DOHH2 (cell line): Measurements from ENCODE around the gene PFKL.

Source experiments
- H3F3A ChIP-seq: fragments of 200-600 bp; sonication (generic), shearing (Covaris generic); 2 replicates; pipeline ENCODE4 v1.6.0; 2016; ENCODE audit warnings: antibody characterized with exemption, mild to moderate bottlenecking; ENCODE audit not compliant: control insufficient read depth, insufficient read depth
- H3K27ac ChIP-seq: fragments of 200-600 bp; sonication (generic); 2 replicates; pipeline ENCODE4 v1.5.1; 2014; ENCODE audit warnings: low read depth, mild to moderate bottlenecking, low read length, moderate library complexity
- H3K27me3 ChIP-seq: fragments of 200-600 bp; sonication (generic); 2 replicates; pipeline ENCODE4 v1.6.1; 2014; ENCODE audit warnings: mild to moderate bottlenecking, low read length, mixed read lengths; ENCODE audit not compliant: control insufficient read depth
- H3K36me3 ChIP-seq: fragments of 200-600 bp; sonication (generic); 2 replicates; pipeline ENCODE4 v1.6.1; 2014; ENCODE audit warnings: mild to moderate bottlenecking, low read length, moderate library complexity, mixed read lengths; ENCODE audit not compliant: control insufficient read depth
- H3K4me1 ChIP-seq: fragments of 200-600 bp; sonication (generic); 2 replicates; pipeline ENCODE4 v1.6.1; 2014; ENCODE audit warnings: mild to moderate bottlenecking, low read length, mixed read lengths; ENCODE audit not compliant: control insufficient read depth
- H3K4me2 ChIP-seq: fragments of 200-600 bp; sonication (generic); 2 replicates; pipeline ENCODE4 v1.6.0; 2014; ENCODE audit warnings: mild to moderate bottlenecking, low read length, moderate library complexity
- H3K4me3 ChIP-seq: fragments of 200-600 bp; sonication (generic); 2 replicates; pipeline ENCODE4 v1.5.1; 2014; ENCODE audit warnings: mild to moderate bottlenecking, low read length, mixed read lengths
- H3K79me2 ChIP-seq: fragments of 200-600 bp; sonication (generic); 2 replicates; pipeline ENCODE4 v1.6.1; 2014; ENCODE audit warnings: mild to moderate bottlenecking, low read length, mixed read lengths; ENCODE audit not compliant: control insufficient read depth
- H3K9me2 ChIP-seq: fragments of 200-600 bp; sonication (generic); replicated peaks from 2 replicates; pipeline ENCODE4 v1.6.1; 2014; ENCODE audit warnings: mild to moderate bottlenecking, low read length, mixed read lengths; ENCODE audit not compliant: control insufficient read depth
- H3K9me3 ChIP-seq: fragments of 200-600 bp; sonication (generic); 2 replicates; pipeline ENCODE4 v1.6.1; 2014; ENCODE audit warnings: antibody characterized with exemption, low read length, mixed read lengths; ENCODE audit not compliant: control insufficient read depth, insufficient read depth
- H4K20me1 ChIP-seq: fragments of 200-600 bp; sonication (generic); 2 replicates; pipeline ENCODE4 v1.6.0; 2014; ENCODE audit warnings: low read depth, mild to moderate bottlenecking, antibody characterized with exemption, low read length, moderate library complexity; ENCODE audit not compliant: control insufficient read depth, insufficient read depth
- EZH2phosphoT487 ChIP-seq: fragments of 200-600 bp; sonication (generic); IDR thresholded peaks from 2 replicates; pipeline ENCODE4 v1.6.1; 2017; ENCODE audit warnings: borderline replicate concordance, mild to moderate bottlenecking, antibody characterized with exemption, low read length, moderate library complexity, mixed read lengths
- TF ChIP-seq, protein P1 (sequence below): fragments of 200-600 bp; sonication (generic); IDR thresholded peaks from one replicate; pipeline ENCODE4 v1.5.1; 2014; ENCODE audit warnings: antibody characterized with exemption, mild to moderate bottlenecking, low read depth, low read length; ENCODE audit not compliant: poor library complexity, severe bottlenecking

PFKL gene

DNA sequence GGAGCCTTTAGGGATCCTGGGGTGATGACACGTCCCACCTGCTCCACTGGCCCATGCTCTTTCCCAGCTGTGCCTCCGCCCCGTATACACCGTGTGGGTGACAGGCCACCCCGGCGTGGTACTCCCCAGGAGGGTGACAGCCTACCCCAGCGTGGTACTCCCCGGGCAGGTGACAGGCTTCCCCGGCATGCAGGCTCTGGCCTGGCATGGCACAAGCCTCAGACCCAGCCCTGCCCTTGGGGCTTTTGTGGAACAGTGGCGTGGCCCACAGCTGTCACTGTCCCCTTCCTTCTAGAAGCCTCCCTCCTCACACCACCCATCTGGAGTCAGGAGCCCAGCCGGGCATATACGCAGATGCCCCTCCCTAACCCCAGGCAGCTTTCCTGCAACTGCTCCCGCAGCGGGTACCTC, 4.7 kb upstream of the PFKL start:
- TF ChIP-seq EZH2phosphoT487: no peak
- TF ChIP-seq, protein P1, sequence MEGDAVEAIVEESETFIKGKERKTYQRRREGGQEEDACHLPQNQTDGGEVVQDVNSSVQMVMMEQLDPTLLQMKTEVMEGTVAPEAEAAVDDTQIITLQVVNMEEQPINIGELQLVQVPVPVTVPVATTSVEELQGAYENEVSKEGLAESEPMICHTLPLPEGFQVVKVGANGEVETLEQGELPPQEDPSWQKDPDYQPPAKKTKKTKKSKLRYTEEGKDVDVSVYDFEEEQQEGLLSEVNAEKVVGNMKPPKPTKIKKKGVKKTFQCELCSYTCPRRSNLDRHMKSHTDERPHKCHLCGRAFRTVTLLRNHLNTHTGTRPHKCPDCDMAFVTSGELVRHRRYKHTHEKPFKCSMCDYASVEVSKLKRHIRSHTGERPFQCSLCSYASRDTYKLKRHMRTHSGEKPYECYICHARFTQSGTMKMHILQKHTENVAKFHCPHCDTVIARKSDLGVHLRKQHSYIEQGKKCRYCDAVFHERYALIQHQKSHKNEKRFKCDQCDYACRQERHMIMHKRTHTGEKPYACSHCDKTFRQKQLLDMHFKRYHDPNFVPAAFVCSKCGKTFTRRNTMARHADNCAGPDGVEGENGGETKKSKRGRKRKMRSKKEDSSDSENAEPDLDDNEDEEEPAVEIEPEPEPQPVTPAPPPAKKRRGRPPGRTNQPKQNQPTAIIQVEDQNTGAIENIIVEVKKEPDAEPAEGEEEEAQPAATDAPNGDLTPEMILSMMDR: no peak
- Histone ChIP-seq H4K20me1 (no peaks in the 10 kb centered on the region), H3K4me1 (peaks cover 45% of the 10 kb centered on the region), H3F3A (peaks cover 8% of the 10 kb centered on the region), H3K9me3 (no peaks in the 10 kb centered on the region), H3K9me2 (no peaks in the 10 kb centered on the region), H3K27ac (no peak overlapping the region), H3K79me2 (peaks cover under 1% of the 10 kb centered on the region), H3K4me3 (no peak overlapping the region), H3K4me2 (no peak overlapping the region), H3K27me3 (peaks cover 17% of the 10 kb centered on the region), H3K36me3 (no peaks in the 10 kb centered on the region)

DNA sequence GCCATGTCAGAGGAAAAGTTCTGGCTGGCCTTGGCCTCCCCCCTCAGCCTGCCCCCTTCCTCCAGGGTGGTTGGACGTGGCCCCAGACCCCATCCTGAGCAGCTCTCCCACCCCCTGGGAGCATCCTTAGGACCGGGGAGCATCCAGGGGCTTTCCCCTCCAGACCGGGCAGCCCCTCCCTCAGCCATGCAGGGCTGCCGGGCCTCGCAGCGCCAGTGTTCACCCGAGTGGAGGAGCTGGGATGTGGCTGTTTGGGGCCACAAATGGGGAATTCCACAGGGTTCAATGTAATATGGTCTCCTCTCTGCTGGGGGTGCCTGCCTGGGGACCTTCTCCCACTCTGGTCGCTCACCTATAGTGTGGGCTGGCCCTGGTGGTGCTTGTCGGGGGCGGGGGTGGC, 4.2 kb upstream of the PFKL start:
- H3K9me2 ChIP-seq: no peaks in the 10 kb centered on the region
- 0 out of 2 replicates have a peak, but pooled peaks cover under 1% of the 10 kb centered on the region for H4K20me1 ChIP-seq
- H3K36me3 ChIP-seq: peaks cover 2% of the 10 kb centered on the region
- H3K9me3 ChIP-seq: no peaks in the 10 kb centered on the region
- no peak overlapping the region for H3K4me2 ChIP-seq
- H3K4me1 ChIP-seq: peaks cover 45% of the 10 kb centered on the region
- peaks cover 17% of the 10 kb centered on the region for H3K27me3 ChIP-seq
- no peak for TF ChIP-seq EZH2phosphoT487
- TF ChIP-seq, protein P1: no peak
- H3F3A ChIP-seq: peaks cover 8% of the 10 kb centered on the region
- no peak overlapping the region for H3K4me3 ChIP-seq
- H3K27ac ChIP-seq: no peak overlapping the region
- peaks cover 6% of the 10 kb centered on the region for H3K79me2 ChIP-seq

DNA sequence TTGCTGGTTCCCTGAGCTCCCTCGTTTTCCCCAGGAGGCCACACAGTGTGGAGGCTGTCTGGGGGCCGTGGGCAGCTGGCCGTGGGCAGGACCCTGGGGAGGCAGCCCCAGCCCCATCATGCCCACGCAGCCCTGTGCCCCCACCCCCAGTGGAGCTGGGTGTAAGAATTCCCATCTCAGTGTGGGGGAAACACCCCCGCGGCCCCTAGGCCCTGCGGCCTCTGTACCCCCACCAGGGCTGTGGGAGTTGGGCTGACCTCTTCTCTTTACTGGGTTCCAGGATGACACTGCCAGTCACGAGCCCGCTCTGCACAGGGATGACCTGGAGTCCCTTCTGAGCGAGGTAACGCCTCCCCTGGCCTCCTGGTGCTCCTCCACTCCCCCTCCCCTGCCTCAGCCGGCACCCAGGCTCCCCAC, 3.7 kb upstream of the PFKL start:
- no peak overlapping the region for H3K4me3 ChIP-seq
- peaks cover 10% of the 10 kb centered on the region for H3K79me2 ChIP-seq
- H3K4me2 ChIP-seq: no peak overlapping the region
- H3K27me3 ChIP-seq: peaks cover 14% of the 10 kb centered on the region
- peaks cover 6% of the 10 kb centered on the region for H3K36me3 ChIP-seq
- H4K20me1 ChIP-seq: 0 out of 2 replicates have a peak, but pooled peaks cover 5% of the 10 kb centered on the region
- peaks cover 8% of the 10 kb centered on the region for H3F3A ChIP-seq
- peaks cover 48% of the 10 kb centered on the region for H3K4me1 ChIP-seq
- H3K9me2 ChIP-seq: no peaks in the 10 kb centered on the region
- H3K27ac ChIP-seq: no peak overlapping the region
- TF ChIP-seq, protein P1: no peak
- TF ChIP-seq EZH2phosphoT487: no peak
- H3K9me3 ChIP-seq: no peaks in the 10 kb centered on the region
